GM12801 (cell line): ENCODE results near the gene RAB11FIP3.

Experiments used
- CTCF ChIP-seq: IDR thresholded peaks from one replicate; pipeline ENCODE4 v1.5.1; 2011; ENCODE audit warnings: control low read depth; ENCODE audit not compliant: insufficient read length; ENCODE audit errors: extremely low read depth

RAB11FIP3 gene

GRCh38 chr16:540645-541340 is 115.3 kb downstream of the RAB11FIP3 start:
- no peak for TF ChIP-seq CTCF

- no peak for TF ChIP-seq CTCF
Observed at GRCh38 chr16:543301-544164, 118.1 kb downstream of the RAB11FIP3 start.

GRCh38 chr16:544517-544916 is 119.1 kb downstream of the RAB11FIP3 start:
- TF ChIP-seq CTCF: no peak

GRCh38 chr16:546909-547770 is 121.7 kb downstream of the RAB11FIP3 start:
- no peak for TF ChIP-seq CTCF

- no peak for TF ChIP-seq CTCF
Observed at GRCh38 chr16:548586-548985, 123.1 kb downstream of the RAB11FIP3 start.

- no peak for TF ChIP-seq CTCF
Observed at GRCh38 chr16:549544-550263, 124.3 kb downstream of the RAB11FIP3 start.
